Hepatocyte (in vitro differentiated cells): ENCODE measurements around the gene RTN4R. TPM values are rescaled to one million over a fixed set of nuclear protein-coding genes. Genes with fewer than 3 reads are reported as not detected.

Source experiments
- DNase-seq: peaks from one replicate; pipeline ENCODE4 v3.0.0-alpha.2; 2016; ENCODE audit warnings: low spot score
- H2AFZ ChIP-seq: fragments of 200-600 bp; sonication (generic); 2 replicates; pipeline ENCODE4 v1.6.0; 2016; ENCODE audit warnings: antibody characterized with exemption, mild to moderate bottlenecking
- H3K27ac ChIP-seq: fragments of 200-600 bp; sonication (generic); 2 replicates; pipeline ENCODE4 v1.5.1; 2016; ENCODE audit warnings: mild to moderate bottlenecking
- H3K27me3 ChIP-seq: fragments of 200-600 bp; sonication (generic); 2 replicates; pipeline ENCODE4 v1.6.1; 2016
- H3K36me3 ChIP-seq: fragments of 200-600 bp; sonication (generic); replicated peaks from 2 replicates; pipeline ENCODE4 v1.5.1; 2016; ENCODE audit warnings: low read depth; ENCODE audit not compliant: insufficient read depth
- H3K4me1 ChIP-seq: fragments of 200-600 bp; sonication (generic); 2 replicates; pipeline ENCODE4 v1.5.1; 2016; ENCODE audit warnings: mild to moderate bottlenecking, moderate library complexity; ENCODE audit not compliant: insufficient read depth
- H3K4me2 ChIP-seq: fragments of 200-600 bp; sonication (generic); 2 replicates; pipeline ENCODE4 v1.6.0; 2016
- H3K4me3 ChIP-seq: fragments of 200-600 bp; sonication (generic); 2 replicates; pipeline ENCODE4 v1.5.1; 2016; ENCODE audit warnings: mild to moderate bottlenecking
- H3K79me2 ChIP-seq: fragments of 200-600 bp; sonication (generic); 2 replicates; pipeline ENCODE4 v1.6.0; 2017; ENCODE audit warnings: mild to moderate bottlenecking
- H3K9me2 ChIP-seq: fragments of 200-600 bp; sonication (generic); replicated peaks from 2 replicates; pipeline ENCODE4 v1.6.0; 2017; ENCODE audit warnings: mild to moderate bottlenecking; ENCODE audit not compliant: insufficient read depth
- H3K9me3 ChIP-seq: fragments of 200-600 bp; sonication (generic); 2 replicates; pipeline ENCODE4 v1.5.1; 2016; ENCODE audit warnings: low read depth, mild to moderate bottlenecking
- H4K20me1 ChIP-seq: fragments of 200-600 bp; sonication (generic); 2 replicates; pipeline ENCODE4 v1.6.0; 2016; ENCODE audit warnings: mild to moderate bottlenecking; ENCODE audit not compliant: insufficient read depth, poor library complexity, severe bottlenecking
- EZH2 ChIP-seq: fragments of 200-600 bp; sonication (generic); IDR thresholded peaks from 2 replicates; pipeline ENCODE4 v1.6.1; 2016; ENCODE audit warnings: antibody characterized with exemption, mild to moderate bottlenecking, borderline replicate concordance
- EZH2phosphoT487 ChIP-seq: fragments of 200-600 bp; sonication (generic); IDR thresholded peaks from one replicate; pipeline ENCODE4 v1.6.1; 2018; ENCODE audit warnings: antibody characterized with exemption, mild to moderate bottlenecking, low read depth, moderate library complexity; ENCODE audit not compliant: unreplicated experiment, severe bottlenecking
- WGBS: methylation state at CpG from one replicate; pipeline ENCODE4 v1.1.6; 2016; ENCODE audit warnings: low lambda C conversion rate; ENCODE audit errors: missing lambda C conversion rate; 5-methylcytosine and 5-hydroxymethylcytosine counted together
- polyA plus RNA-seq: library from polyadenylated mRNA; unstranded; fragments of >200 nt; fragmentation: Nextera tagmentation; extraction: Ambion mirVana; gene quantifications from 2 replicates; pipeline ENCODE4 v1.2.1, GENCODE V29; 2016
- total RNA-seq: library from RNA; depleted of rRNA; stranded (reverse); fragments of >200 nt; gene quantifications from 2 replicates; pipeline ENCODE4 v1.2.3, GENCODE V29; 2014
- TF ChIP-seq, protein P1 (sequence below): fragments of 200-600 bp; sonication (generic); IDR thresholded peaks from 2 replicates; pipeline ENCODE4 v1.5.1; 2016; ENCODE audit warnings: antibody characterized with exemption, mild to moderate bottlenecking; ENCODE audit not compliant: poor library complexity

RTN4R gene
- total and polyA plus RNA-seq, 2 experiments from 2014 or later, result 7.9 to 16.9 TPM

DNA sequence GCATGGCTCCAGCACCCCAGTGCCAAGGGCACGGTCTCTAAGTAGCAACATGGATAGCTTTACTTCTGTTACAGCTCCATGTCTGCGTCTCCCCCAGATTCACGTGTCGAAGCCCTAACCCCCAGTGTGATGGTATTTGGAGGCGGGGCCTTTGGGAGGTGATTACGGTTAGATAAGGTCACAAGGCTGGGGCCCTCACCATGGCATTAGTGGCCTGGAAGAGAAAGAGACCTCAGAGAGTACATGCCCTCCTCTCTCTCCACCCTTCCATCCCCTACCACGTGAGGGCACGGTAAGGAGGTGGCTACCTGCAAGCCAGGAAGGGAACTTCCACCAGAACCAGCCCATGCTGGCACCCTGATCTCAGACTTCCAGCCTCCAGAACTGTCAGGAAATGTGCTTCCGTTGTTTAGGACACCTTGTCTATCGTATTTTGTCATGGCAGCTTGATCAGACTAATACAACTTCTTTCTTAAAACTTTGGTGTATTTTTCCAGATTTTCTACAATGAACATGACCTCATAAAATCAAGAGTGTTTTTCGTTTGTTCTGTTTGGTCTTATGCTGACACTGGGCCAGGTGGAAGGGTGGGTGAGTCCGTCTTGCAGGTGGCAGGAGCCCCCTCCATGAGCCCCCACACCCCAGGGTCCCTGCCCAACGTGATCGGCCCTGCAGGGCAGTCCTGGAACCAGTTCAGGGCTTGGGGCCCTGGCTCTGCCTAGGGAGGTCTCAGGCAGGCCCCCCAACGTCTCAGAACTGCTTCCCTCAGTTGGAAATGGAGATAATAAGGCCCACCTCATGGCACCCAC, 10.7 kb downstream of the RTN4R start:
- TF ChIP-seq EZH2phosphoT487, result no peak
- no peak for TF ChIP-seq EZH2
- TF ChIP-seq, protein P1, sequence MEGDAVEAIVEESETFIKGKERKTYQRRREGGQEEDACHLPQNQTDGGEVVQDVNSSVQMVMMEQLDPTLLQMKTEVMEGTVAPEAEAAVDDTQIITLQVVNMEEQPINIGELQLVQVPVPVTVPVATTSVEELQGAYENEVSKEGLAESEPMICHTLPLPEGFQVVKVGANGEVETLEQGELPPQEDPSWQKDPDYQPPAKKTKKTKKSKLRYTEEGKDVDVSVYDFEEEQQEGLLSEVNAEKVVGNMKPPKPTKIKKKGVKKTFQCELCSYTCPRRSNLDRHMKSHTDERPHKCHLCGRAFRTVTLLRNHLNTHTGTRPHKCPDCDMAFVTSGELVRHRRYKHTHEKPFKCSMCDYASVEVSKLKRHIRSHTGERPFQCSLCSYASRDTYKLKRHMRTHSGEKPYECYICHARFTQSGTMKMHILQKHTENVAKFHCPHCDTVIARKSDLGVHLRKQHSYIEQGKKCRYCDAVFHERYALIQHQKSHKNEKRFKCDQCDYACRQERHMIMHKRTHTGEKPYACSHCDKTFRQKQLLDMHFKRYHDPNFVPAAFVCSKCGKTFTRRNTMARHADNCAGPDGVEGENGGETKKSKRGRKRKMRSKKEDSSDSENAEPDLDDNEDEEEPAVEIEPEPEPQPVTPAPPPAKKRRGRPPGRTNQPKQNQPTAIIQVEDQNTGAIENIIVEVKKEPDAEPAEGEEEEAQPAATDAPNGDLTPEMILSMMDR, result no peak
- 93% methylated on average over 15 of the region's 15 CpGs for WGBS
- Histone ChIP-seq H3K27me3 (no peaks in the 10 kb centered on the region), H2AFZ (no peak overlapping the region), H3K9me2 (no peaks in the 10 kb centered on the region), H3K27ac (no peak overlapping the region), H3K4me3 (no peak overlapping the region), H3K4me2 (no peak overlapping the region), H3K79me2 (no peaks in the 10 kb centered on the region), H4K20me1 (no peaks in the 10 kb centered on the region), H3K9me3 (no peaks in the 10 kb centered on the region), H3K36me3 (no peaks in the 10 kb centered on the region), H3K4me1 (no peaks in the 10 kb centered on the region)
- no peak for DNase-seq

DNA sequence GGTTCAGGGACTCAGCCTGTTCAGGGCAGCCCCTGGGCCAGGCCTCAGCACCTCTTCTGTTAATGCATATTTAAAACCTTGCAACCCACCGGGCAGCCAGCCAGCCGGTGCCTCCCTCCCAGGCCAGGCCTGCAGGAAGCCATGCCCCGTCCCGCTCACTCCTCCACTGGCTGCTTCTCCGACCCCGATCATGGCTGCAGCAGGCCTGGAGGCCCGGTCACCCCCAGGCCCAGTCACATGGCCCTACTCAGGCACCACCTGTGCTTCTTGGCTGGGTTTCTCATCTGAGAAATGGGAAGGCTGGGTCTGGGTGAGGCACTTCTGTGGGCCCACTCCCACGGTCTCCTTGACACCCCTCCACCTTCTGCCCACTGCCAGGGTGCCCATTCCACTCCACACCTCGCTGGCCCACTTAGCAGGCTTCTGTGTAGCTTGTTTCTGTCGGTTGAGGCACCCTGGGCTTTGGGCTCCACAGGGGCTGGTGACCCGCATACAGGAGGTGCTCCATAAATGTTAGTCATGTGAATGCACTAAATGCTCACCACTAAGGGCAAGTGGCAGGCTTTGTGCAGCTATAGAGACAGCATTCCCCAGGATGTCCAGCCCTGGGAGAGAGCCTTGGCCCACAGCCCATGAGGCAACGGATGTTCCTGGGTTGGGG, 11.4 kb downstream of the RTN4R start:
- 86% methylated on average over 12 of the region's 12 CpGs for WGBS
- DNase-seq, result no peak
- no peaks in the 10 kb centered on the region for H3K9me3 ChIP-seq
- TF ChIP-seq EZH2phosphoT487 (no peak), EZH2 (no peak)
- TF ChIP-seq, protein P1, result no peak
- H3K27ac ChIP-seq, result no peak overlapping the region
- no peaks in the 10 kb centered on the region for H3K9me2 ChIP-seq
- H4K20me1 ChIP-seq, result no peaks in the 10 kb centered on the region
- no peaks in the 10 kb centered on the region for H3K79me2 ChIP-seq
- no peaks in the 10 kb centered on the region for H3K27me3 ChIP-seq
- H3K4me1 ChIP-seq, result no peaks in the 10 kb centered on the region
- H3K36me3 ChIP-seq, result no peaks in the 10 kb centered on the region
- no peak overlapping the region for H3K4me2 ChIP-seq
- H3K4me3 ChIP-seq, result no peak overlapping the region
- H2AFZ ChIP-seq, result no peak overlapping the region

DNA sequence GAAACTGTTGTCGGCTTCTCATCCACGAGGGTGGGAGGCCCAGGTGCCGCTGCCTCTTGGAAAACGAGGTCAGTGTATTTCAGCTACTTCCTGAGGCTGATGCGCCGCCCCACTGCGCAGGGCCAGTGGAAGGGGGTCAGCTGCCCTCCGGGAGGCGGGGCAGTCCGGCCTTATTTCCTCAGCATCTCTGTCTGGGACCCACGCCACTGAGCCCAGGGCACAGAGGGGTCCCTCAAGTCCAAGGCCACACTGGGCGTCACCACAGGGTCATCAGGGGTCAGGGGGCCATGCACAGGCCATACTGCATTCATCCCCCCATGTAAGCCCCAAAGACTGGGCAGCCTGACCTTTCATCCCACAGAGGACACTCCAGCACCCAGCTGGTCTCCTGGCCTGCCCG, 12.1 kb downstream of the RTN4R start:
- no peaks in the 10 kb centered on the region for H3K9me2 ChIP-seq
- H3K79me2 ChIP-seq, result no peaks in the 10 kb centered on the region
- H3K36me3 ChIP-seq, result no peaks in the 10 kb centered on the region
- DNase-seq, result no peak
- H3K27ac ChIP-seq, result no peak overlapping the region
- H3K4me2 ChIP-seq, result no peak overlapping the region
- H3K9me3 ChIP-seq, result no peaks in the 10 kb centered on the region
- H3K4me3 ChIP-seq, result no peak overlapping the region
- no peaks in the 10 kb centered on the region for H4K20me1 ChIP-seq
- H3K4me1 ChIP-seq, result no peaks in the 10 kb centered on the region
- H3K27me3 ChIP-seq, result no peaks in the 10 kb centered on the region
- TF ChIP-seq EZH2, result no peak
- TF ChIP-seq, protein P1, result no peak
- TF ChIP-seq EZH2phosphoT487, result no peak
- no peak overlapping the region for H2AFZ ChIP-seq
- WGBS, result 97% methylated on average over 13 of the region's 13 CpGs
